HG03066 (cell line): ENCODE results near the gene PAFAH1B2.
"Not testable (repeated sequence)": the region's sequence is repeated elsewhere in the genome, so short reads cannot be mapped to it uniquely, and the experiment has no call there.

Experiments used
- ATAC-seq: cut with Tn5 transposase; IDR thresholded peaks from one replicate; pipeline ENCODE4 v1.9.1; 2021; ENCODE audit warnings: low read depth; ENCODE audit not compliant: unreplicated experiment

Gene PAFAH1B2

DNA sequence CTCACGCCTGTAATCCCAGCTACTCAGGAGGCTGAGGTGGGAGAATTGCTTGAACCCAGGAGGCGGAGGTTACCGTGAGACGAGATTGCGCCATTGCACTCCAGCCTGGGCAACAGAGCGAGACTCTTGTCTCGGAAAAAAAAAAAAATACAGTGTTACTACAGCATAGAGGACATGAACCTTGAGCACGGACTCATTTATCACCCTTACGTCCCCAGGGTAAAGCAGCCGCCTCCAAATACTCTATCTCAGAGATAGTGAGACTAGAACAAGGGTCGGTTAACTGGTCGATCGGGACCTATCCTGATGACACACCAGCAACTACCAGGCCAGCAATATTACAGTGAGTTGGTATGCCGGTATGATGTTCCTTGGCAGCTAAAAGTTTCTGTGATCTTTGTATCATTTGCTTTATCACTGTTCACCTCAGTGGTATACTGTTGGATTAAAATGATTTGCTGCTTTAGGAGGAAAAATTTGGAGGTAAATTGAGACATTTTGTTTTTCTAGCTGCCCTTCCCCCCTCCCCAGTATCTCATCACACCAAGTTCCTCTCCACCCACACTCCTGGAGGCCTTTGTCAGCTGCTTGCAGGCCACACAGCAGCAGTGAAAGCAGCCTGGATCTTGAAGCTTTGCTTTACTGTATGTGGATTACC is 27.4 kb downstream of the PAFAH1B2 start:
- no peak for ATAC-seq

DNA sequence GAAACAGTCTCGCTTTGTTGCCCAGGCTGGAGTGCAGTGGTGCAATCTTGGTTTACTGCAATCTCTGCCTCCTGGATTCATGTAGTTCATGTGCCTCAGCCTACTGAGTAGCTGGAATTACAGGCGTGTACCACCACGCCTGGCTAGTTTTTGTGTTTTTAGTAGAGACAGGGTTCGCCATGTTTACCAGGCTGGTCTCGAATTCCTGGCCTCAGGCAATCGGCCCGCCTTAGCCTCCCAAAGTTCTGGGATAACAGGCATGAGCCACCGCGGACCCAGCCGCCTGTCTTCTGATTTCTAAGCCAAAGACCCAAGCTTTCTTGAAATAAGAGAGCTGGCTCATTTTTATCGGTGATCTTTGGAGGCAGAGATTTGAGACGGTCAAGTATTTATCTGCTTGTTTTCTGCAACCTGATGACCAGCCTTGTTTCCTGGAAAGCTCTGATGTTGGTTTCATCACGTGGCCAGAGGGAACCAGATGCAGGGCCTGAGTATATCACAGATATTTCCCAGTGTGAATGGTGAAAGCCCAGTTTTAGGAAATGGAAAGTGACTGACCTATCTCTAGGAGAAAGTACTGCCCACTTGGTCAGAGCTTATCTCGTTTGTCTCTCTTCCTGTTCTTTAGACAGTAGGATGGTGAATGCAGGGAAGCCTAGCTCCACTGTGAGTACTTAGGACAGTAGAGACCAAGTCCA is 28.8 kb downstream of the PAFAH1B2 start:
- ATAC-seq = no peak

DNA sequence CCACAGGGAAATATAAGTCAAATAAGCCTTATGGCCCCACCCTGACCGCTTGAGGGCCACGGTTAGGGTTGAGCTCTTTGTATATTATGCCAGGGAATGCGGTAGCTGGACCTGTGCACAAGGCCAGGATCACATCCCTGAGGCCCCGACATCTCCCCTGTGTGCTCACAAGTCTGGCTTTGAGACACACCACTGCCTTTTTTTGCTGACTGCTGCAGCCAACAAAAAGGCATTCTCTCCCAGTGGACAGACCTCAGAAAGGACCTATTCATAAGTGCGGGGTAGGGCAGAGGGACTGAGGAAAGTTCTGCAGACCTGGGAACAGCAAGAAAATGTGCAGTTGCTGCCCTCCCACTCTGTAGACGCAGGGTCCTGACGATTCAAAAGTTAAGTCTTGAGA is 31.0 kb downstream of the PAFAH1B2 start:
- ATAC-seq = no peak

DNA sequence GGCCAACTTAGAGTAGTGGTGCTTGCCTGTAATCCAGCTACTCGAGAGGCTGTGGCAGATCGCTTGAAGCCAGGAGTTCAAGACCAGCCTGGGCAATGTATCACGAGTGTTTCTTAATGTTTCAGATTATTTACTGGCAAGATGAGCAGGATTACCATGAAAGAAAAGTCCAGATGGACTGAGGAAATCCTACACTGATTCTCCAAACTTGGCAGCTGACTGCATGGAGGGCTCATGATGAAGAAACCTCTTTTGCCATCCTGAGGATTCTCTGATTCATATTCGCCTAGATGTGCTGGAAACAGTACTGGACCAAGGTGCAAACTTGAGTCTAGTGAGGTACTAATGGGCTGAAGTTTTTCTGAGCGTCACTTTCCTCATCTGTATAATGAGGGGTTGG is 31.7 kb downstream of the PAFAH1B2 start:
- no peak for ATAC-seq

DNA sequence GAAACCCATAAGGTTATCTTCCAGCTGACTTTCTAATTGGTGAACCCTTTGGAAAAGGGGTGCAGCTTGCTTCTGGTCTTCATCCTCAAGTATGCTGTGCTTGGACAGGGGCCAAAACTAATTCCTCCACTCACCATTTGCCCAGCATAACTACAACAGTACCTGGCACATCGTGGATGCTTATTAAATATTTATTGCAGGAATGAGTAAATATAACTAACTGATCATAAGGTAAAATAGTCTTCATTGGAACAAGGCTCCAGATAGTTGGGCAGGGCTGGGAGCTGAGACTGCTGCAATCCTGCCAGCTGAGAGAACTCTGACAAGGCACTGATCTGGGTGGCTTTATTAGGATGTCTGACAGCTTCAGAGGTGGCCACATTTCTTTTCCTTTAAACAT is 32.1 kb downstream of the PAFAH1B2 start:
- no peak for ATAC-seq

DNA sequence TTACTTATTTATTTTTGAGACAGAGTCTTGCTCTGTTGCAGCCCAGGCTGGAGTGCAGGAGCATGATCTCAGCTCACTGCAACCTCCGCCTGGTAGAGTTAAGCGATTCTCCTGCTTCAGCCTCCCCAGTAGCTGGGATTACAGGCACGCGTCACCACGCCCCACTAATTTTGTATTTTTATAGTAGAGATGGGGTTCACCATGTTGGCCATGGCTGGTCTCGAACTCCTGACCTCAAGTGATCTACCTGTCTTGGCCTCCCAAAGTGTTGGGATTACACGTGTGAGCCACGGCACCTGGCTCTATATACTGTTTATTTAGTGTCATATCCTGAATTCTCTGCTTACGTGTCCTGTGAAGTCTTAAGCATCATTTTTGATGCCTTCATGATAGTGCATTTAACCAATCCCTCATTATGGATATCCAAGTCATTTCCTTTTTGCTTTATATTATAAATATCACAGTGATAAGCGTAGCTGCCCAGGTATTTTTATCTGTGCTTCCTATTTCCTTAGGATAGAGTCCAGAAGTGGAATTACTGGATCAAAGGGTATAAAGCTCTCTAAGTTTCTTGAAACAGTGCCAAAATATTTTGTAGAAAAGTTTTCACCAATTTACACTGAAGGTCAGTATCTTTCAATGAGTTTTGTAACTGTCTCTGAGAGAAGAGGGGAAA is 33.6 kb downstream of the PAFAH1B2 start:
- ATAC-seq = no peak

DNA sequence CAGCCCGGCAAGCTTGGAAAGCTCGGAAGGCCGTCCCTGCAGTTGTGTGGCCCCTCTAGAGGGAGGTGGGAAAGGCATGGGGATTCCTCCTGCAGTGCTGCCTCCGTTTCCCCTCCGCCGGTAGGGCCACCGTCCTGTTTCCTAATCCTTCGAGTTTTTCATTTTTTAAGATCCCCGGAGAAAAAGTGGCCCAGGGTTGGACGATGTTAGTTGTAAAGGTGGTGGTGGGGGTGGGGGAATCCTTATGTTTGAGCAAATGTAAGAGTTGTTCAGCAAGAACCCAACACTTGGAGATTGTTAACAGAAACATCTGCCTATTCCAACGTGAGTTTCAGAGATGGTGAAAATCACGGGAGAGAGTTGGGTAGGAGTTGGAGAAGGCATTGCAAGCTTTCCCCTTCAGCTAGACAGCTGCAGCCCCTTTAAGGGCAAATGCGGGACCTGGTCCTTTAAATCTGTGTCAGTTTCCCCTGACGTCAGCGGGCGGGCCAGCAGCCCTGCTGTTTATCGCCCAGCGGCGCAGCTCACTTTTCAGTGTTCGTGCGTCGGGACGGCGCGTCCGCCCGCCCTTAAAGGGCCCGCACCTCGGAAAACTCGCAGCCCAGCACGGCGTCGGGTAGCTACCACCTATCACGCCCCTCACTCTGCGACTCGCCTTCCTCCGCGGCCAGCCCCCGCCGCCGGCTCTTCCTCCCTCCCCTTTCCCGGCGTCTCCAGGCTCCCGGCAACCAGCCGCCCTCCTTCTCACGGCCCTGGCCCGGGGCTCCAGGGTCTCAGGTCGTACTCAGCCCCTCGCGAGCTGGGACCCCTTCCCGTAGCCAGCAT is 34.3 kb downstream of the PAFAH1B2 start, which contains the start of gene SIDT2:
TSS of gene SIDT2 (plus strand) at position 534 of the 825 bp plus-strand sequence. CDS start 521 bp downstream, outside the sequence.
- peak; percentile 87 for ATAC-seq

DNA sequence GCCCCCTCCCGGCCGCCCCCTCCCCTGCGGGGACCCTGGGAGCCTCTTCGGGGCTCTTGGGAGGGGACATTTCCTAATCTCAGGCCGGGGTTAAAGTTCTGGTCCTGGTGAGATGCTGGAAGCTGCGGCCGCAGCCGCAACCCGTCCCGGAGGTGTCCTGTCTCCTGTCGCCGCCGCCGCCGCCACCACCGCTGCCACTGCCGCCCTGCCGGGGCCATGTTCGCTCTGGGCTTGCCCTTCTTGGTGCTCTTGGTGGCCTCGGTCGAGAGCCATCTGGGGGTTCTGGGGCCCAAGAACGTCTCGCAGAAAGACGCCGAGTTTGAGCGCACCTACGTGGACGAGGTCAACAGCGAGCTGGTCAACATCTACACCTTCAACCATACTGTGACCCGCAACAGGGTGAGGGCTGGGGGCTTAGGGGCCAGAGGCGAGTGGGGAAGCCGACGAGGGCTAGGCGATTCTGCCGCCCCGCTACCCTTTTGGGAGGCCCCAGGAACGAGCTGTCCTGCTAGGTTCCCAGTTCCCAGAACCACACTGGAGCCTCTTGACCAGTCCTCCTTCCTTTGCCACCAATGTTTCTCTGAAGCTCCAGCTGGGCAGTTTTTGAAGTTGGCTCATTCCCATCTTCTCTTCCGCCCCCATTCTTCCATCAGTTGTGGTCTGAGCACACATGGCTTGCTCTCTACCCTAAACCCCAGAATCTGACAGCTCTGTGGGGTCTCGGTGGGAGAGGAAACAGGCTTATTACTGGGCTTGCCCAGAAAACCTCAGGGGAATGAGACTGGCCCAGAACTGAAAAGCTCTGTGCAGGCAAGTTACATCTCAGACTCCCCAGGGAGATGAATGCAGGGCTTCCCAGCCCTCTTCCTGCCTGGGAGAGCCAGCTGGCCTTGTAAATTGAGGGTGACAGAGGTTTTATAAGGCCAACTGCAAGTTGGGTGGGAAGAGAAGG is 35.2 kb downstream of the PAFAH1B2 start:
- peak; percentile 30 for ATAC-seq

DNA sequence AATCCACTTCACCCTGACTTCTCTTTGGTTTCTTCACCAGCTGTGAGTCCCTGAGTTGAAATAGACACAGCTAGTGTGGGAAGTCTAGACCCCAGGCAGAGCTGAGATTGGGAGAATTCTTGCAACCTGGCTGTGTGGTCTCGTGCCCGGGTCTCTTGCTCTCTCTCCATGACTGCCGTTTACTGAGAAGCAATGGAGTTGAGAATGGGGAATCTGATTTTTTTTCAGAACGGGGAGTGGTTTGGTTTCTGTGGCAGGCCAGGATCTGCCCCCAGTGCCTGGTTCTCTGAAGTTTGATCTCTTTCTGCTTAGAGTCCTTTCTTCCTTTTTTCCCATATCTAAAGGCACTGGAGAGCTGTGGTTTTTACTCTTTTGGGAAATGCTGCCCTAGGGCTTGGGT is 35.9 kb downstream of the PAFAH1B2 start:
- no peak for ATAC-seq

DNA sequence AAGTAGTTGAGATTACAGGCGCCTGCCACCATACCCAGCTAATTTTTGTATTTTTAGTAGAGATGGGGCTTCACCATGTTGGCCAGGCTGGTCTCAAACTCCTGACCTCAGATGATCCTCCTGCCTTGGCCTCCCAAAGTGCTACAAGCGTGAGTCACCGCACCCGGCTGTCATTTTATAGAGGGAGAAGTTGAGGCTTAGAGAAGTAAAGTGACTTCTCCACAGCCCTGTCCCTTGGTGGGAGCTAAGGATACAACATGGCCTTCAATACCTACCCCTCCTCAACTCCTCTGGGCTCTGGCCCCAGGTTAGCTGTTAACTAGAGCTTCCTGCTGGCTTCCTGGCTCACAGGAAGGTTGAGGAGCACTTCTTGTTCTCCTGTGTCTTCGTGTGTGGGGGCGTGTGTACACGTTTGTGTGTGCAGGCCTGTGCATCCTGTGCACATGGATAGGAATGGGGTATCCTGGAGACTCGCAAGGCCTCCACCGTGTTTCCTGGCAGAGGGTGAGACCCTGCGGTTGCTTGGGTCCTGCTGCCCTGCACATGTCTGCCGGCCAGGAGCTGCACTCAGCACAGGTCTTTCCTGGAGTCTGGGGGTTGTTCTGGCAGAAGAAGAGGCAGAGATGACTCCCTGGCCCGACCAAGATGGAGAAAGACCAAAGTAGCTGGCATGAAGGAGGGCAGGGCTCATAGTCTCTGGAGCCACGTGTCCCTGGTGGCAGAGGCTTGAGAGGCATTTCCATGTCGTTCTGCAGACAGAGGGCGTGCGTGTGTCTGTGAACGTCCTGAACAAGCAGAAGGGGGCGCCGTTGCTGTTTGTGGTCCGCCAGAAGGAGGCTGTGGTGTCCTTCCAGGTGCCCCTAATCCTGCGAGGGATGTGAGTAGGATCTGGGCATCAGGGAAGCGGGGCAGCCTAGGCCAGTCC is 36.8 kb downstream of the PAFAH1B2 start:
- ATAC-seq = no peak

DNA sequence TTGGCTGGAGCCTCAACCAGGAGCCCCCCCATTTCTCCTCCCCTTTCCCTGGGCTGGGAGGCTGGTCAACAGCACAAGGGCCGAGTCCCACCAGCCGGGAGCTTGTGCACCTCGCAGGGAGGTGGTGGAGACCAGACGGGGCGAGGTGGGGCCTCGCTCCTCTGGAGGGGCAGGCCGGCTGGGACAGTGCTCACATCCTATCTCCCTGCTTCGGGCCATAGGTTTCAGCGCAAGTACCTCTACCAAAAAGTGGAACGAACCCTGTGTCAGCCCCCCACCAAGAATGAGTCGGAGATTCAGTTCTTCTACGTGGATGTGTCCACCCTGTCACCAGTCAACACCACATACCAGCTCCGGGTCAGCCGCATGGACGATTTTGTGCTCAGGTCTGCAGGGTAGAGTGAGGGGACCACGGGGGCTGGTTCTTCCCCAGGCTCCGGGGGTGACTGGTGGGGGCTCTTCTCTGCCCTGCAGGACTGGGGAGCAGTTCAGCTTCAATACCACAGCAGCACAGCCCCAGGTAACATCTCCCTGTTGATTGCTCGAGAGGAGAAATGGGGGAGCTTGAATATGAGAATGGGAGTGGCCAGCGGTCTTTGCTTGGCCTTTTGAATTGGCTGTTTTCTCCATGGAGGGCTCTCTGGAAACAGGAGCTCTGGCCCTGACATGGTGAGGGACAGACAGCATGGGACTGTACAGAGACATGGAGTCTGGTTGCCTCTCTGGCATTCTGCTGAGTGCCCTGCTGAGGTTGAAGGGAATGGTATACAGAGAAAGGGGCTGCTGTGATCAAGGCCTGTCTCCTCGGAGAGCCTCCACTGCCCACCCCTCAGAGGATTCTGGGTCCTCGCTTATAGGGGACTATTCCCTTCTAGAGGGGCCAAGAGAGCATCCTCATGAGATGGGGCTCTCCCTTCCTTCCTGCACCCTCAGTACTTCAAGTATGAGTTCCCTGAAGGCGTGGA is 37.8 kb downstream of the PAFAH1B2 start:
- no peak for ATAC-seq

DNA sequence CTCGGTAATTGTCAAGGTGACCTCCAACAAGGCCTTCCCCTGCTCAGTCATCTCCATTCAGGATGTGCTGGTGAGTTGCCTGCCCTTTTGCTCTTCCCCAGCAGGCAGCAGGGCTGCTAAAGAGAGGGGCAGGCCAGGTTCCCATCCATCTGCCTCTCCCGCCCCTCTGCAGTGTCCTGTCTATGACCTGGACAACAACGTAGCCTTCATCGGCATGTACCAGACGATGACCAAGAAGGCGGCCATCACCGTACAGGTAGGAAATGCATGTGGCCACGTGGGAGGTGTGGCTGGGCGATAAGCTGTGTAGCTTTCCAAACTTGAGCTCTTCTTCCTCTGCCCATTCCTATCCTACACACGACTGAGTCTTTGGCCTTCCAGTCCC is 38.5 kb downstream of the PAFAH1B2 start:
- ATAC-seq = no peak

DNA sequence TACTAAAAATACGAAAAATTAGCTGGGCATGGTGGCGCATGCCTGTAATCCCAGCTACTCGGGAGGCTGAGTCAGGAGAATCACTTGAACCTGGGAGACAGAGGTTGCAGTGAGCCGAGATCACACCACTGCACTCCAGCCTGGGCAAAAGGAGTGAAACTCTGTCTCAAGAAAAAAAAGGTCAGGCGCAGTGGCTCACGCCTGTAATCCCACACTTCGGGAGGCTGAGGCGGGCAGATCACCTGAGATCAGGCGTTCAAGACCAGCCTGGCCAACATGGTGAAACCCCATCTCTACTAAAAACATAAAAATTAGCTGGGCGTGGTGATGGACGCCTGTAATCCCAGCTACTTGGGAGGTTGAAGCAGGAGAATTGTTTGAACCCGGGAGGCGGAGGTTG is 39.1 kb downstream of the PAFAH1B2 start:
- not testable (repeated sequence) for ATAC-seq

DNA sequence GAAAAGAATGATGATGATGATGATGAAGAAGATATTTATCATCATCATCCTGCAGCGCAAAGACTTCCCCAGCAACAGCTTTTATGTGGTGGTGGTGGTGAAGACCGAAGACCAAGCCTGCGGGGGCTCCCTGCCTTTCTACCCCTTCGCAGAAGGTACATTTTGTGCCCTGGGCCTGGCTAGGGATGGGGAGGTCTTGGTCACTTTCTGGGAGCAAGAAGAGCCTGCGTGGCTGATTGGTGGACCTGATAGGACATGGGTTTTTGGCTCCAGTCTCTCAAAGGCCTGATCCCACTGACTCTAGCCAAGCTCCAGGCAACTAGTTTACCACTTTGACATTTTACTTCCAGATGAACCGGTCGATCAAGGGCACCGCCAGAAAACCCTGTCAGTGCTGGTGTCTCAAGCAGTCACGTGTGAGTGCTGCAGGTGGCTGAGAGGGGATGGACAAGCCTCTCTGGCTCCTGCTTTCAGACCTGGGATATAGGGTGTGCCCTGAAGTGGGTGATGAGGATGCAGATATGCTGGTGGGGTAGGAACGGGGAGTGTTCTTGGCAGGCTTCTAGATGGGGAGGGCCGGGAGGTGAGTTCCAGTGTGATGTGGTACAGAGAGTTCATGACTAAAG is 39.8 kb downstream of the PAFAH1B2 start:
- no peak for ATAC-seq

DNA sequence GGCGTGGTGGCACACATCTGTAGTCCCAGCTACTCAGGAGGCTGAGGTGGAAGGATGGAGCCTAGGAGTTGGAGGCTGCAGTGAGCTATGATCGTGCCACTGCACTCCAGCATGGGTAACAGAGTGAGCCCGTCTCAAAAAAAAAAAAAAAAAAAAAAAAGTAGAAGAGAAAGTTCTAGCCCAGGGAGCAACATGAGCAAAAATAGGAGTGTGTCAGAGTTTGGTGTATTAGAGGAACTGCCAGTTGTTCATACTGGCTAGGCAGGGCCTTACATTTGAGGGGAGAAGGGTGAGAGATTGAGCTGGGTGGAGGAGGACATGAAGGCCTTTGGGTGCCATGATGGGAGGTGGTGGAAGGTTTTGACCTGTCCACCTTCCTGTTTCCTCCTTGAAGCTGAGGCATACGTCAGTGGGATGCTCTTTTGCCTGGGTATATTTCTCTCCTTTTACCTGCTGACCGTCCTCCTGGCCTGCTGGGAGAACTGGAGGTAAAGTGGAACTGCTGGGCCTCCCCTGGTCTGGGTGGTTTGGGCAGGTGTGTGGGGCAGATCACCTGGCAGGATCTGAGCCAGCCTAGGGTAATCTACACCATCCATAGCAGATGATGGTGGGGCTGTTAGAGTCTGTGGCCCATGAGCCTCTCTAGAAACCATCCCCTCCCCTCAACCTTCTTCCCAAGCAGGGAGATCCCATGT is 41.8 kb downstream of the PAFAH1B2 start:
- ATAC-seq = no peak

DNA sequence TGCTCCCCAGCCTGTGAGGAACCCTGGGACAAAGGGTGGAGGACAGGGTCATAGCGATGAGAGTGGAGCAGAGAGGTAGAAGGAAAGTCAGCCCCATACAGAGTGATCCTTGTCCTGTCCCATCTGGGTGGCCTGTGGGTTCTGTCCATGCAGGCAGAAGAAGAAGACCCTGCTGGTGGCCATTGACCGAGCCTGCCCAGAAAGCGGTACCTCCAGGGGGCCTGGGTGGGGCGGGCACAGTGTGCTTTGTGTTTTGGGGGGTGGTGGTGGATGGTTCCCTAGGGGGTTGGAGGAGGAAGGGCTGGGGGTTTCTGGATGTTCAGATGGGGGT is 42.3 kb downstream of the PAFAH1B2 start:
- no peak for ATAC-seq

DNA sequence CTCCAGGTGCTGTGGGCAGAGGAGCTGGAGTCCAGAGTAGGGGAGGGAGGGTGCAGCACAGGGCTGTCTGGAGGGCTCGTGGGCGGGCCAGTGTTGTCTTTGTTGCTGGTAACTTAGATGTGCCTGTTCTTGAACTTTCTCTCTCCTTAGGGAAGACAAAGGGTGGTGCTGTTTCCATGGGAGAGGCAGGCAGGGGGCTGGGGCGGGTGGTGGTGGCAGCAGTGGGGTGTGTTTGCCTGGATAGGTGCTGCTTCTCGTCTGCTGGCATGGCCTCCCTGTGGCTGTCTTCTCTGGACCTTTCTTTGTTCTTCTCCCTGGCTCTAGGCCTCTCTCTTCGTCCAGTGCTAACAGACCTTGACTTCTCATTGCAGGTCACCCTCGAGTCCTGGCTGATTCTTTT is 42.9 kb downstream of the PAFAH1B2 start:
- ATAC-seq = no peak
